NCI-H2107 (cell line): ENCODE data around the gene SETD4.

ENCODE experiments used
- DNase-seq: peaks from one replicate; lab custom pipeline; 2025; lab: John Stamatoyannopoulos, UW

SETD4 gene

DNA sequence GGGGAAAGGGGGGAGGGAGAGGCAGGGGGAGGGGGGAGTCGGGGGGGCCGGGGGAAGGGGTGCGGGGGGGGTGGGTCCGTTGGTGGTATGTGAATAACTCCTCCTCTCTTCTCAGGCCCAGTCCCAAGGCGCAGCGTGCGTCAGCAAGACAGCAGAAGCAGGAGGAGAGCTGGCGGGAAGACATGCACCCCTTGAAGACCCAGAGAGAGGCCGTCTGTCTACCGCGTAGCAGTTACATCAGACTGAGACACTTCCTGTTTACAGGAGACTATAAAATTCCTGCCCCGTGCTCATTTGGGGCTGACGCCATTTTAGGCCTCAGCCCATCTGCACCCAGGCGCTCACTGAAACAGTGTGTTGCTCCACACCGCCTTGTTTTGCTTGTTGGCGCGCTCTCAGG is 55.3 kb downstream of the SETD4 start:
- DNase-seq = no peak

DNA sequence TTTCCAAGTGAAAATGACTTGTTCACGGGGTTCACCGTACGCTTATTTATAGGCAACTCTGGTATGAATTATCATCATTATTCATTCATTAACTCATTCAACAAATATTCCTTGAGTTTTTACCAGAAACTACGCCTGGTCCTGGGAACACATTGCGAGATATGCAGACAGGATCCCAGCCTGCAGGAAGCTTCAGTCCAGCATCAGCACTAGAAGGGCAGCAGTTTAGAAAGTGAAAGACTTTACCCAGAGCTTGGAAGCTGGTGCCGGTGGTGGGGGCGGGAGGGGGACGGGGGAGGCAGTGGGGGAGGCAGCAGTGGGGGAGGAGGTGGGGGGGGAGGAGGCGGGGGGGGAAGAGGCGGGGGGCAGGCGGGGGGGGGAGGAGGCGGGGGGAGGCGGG is 55.9 kb downstream of the SETD4 start:
- DNase-seq = no peak

DNA sequence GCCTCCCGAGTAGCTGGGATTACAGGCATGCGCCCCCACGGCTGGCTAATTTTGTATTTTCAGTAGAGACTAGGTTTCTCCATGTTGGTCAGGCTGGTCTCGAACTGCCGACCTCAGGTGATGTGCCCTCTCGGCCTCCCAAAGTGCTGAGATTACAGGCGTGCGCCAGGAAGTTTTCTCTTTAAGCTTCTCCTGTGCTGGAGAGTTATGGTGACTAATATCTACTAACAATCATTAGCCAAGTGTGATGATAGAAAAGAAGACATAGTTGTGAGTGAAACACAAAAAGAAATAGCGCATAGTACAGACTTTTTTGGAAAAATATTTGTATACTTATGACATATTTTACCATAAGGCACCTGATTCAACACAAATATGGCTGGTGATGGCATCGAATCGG is 56.5 kb downstream of the SETD4 start:
- no peak for DNase-seq

DNA sequence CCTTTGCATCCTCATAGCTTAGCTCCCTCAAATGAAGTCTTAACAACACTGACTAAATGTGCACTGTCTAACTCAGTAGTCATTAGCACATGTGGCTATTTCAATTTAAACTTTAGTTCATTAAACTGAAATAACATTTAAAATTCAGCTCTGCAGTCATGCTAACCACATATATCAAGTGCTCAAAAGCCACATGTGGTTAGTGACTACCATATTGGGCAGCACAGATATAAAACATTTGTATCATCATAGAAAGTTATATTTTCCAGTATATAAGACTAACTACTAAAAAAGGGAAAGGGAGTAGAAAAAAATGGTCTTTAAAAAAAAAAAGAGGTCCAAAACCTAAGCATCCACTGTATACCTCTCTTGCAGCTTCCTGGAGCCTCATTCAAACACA is 64.1 kb downstream of the SETD4 start:
- no peak for DNase-seq

DNA sequence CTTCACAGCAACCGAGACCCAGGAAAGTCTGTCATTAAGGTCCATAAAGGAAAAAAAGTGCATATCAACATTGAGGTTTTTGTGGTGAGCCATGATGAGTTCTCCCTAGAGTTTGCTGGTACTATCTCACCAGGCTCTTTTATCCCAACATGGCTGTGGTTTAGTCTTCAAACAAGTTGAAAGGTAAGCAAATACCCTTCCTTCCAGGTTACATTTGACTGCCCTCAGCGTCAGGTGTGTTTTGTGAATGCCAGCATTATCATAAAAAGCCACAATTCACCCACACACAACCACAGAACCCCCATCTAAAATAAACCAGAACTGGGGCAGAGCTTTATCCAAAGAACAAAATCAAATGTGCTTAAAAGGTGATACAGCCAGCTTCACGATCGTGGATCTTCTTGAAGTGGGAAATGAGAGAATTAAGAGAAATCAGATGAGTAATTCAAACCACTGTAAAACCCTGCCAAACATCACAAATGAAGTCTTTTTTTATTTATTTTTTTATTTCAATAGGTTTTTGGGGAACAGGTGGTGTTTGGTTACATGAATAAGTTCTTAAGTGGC is 64.7 kb downstream of the SETD4 start:
- DNase-seq = peak; percentile 82

DNA sequence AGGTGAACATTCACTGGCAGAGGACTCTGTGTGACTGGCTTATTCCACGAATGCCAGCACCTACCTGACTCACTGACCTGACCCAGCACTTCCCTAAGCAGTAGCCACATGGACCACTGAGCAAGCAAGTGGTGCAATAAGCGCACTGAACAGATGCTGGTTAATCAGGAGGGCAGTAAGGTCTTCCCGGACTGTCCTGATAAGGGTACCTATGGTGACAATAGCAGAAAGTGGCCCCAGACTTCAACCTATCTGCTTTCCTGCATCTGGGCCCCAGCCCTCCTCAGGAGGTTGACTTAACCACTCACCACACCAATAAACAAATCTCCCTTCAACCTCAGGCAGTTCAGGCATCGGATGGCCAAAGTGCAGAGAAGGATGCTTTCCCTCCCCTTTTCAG is 65.7 kb downstream of the SETD4 start:
- no peak for DNase-seq

DNA sequence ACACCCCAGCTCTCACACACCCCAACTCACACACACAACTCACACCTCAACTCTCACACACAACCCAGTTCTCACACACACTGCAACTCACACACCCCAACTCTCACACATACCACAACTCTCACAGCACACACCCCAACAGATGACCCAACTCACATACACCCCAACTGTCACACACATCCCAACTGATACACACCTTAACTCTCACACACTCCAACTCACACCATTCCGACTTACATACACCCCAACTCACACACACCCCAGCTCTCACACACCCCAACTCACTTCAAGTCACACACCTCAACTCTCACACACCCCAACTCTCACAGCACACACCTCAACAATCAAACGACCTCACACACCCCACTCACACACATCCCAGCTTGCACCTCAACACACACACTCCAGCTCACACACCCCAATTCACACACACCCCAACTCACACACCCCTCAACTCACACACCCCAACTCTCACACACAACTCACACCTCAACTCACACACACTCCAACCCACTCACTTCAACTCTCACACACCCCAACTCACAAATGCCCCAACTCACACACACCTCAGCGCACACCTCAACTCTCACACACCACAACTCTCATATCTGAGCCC is 66.3 kb downstream of the SETD4 start:
- no peak for DNase-seq

DNA sequence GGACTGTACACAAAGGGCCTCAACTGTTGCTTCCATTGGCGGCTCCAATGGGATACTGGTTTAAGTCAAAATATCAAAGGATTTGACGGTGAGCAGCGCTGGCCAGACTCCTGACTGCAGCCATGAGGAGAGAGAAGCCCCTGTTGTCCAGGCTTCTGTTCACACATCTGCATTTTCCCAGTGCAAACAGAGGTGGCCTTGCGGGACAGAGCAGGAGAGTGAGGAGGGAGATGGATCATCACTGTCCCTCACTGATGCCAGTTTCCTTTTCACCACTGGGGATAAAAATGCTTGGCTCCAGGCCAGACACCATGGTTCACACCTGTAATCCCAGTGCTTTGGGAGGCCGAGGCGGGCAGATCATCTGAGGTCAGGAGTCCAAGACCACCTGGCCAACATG is 69.2 kb downstream of the SETD4 start:
- no peak for DNase-seq

DNA sequence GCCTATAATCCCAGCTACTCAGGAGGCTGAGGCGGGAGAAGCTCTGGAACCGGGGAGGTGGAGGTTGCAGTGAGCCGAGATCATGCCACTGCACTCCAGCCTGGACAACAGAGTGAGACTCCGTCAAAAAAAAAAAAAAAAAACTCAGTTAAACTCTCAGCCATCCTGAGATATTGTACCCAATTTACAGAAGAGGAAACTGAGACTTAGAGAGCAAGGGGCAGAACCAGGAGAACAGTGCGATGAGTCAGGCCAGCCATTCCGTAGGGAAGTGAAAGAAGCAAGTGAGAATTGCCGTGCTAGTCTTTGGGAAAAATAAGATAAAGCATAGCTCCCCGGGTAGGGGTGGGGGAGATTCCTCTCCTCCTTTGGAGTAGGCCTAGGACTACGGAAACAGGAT is 69.7 kb downstream of the SETD4 start:
- no peak for DNase-seq

DNA sequence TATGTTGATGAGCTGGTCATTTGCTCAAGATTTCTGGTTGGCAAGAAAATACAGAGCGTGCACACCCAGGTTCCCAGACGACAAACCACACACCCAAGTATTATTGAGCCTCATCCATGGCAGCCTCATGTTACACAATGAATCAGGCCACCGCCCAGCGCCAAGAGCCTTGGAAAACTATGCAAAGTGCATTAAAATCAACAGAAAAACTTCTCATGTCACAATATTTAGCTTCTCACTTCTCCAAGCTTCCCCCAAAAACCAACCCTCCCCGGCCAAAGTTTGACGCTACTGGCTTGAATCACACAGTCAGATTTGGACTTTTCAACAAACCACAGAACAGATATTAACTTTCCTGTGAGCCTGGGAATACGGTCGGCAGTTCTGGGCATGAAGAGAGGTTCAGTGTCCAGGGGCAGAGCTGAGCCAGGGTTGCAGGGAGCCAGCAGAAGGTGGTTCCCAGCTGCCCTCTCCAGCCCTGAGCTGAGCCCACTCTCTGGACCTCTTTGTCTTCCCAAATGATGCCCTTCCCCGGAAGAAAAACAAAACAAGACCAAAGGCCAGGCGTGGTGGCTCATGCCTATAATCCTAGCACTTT is 71.1 kb downstream of the SETD4 start:
- DNase-seq = no peak

DNA sequence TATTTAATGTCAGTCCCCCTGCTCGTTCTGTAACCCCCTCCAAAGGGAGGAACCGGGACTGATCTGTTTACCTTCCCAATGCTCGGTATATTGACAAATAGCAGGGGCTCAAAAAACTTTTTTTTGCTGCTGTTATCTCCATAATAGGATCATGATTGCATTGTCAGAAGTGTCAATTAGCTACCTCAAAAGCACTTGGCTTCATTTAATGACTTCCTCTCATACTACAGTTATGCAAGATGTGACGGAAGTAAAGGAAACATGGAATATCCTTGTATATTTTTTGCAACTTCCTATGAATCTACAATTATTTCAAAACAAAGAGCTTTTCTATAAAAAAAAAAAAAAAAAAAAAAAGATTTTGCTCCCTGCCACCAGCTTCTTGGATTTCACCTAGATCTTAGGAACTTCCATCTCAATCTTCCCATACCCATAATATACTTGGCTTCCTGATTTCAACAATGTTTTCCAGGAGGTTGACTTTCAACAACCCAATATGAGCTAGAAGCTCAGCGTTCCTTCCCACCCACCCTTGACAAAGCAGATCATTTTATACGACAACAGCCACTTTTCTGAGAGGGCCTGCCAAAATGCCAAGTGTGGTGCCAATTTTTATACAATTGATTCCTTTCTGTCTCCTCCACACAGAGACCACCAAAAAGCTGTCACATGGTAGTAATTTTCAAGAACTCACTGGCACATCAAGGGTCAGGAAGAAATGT is 71.7 kb downstream of the SETD4 start:
- DNase-seq = no peak

DNA sequence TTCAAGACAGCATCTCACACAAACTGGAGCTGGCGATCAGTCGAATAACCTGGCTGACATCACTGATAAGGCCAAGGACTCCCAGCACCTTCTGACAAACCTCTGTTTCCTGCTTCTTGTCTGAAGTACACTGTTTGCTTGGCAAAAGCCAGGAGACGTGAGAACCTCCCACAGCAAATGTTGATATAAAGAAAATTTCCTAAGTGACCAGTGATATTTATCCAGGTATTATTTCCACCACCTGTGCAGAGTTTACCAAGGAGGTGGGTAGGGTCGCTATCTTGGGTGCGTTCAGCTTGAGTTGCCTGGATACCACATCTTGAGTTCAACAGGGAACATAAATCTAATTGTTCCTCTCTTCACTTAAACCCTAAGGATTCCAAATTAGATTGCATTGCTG is 72.9 kb downstream of the SETD4 start:
- no peak for DNase-seq

DNA sequence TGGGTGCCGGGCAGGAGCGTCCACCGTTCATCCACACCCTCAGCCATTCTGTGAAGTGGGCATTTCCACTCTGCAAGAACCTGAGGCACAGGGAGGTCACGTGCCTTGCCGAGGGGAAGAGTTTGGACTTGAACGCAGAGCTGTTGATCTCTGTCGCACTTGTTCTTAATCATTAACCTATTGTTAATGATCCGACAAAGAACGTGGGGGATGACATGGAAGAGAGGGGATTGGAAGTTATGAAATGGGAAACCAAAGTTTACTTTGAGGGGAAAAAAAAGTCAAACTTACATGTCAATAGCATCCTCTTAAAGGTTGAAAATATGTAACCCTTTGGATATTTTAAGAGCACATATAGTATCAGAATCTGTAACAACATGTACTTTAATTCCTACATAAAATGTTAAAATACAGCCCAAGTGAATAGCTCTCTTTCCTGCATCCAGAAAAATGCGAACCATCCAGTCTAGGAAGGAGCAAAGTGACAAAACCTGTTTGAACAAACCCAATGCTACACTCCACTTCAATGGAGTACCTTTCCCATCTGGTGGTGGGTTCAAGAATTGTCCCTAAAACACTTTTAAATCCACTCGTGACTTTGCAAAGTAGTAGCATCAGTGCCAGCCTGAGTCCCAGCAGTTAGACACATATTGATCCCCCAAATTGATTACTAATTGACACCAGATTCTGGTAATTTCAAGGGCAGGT is 75.5 kb downstream of the SETD4 start:
- DNase-seq = no peak
